Cerebellar cortex (tissue), 1 donor: ENCODE data around the gene KCNG4.
"Not testable (repeated sequence)": the region's sequence is repeated elsewhere in the genome, so short reads cannot be mapped to it uniquely, and the experiment has no call there.

Source experiments
- DNase-seq: peaks from one replicate; pipeline ENCODE4 v3.0.0-alpha.2; 2015; ENCODE audit warnings: low spot score

Gene KCNG4

DNA sequence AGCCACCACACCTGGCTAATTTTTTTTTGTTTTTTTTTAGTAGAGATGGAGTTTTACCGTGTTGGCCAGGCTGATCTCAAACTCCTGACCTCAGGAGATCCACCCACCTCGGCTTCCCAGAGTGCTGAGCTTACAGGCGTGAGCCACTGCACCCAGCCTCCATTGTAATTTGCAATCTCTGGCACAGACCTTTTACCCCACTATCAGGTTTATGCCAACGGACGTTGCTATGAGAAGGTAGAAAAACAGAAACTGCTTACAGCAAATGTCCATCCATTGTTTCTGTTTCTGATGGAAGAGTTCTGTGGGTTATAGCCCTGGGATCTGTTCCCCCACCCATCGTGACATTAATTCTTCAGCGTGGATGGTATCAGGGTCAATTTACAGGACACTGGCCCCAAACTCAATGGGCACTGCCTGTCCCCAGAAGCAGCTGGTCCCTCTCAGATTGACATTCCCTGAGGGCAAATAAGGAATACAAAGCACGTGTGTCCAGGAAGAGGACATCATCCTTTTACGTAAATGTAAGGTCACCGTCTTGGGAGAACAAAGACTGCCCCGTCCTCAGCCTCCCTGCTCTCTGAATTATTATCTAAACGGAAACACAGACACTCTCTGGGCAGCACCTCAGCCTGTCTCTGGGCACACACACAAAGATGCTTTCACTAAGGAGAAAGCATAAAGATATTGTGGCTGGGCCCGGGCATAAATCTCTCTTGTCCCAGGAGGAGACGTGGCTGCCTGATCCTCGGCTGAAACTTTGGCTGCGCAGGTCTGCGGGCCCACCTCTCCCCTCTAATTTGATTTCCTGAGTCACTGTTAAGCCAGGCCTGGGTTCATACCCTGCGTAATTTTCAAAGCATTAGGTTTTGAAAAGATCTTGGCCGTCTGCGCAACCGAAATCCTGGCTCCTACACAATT lies 5.2 kb downstream of the KCNG4 start:
- no peak for DNase-seq

DNA sequence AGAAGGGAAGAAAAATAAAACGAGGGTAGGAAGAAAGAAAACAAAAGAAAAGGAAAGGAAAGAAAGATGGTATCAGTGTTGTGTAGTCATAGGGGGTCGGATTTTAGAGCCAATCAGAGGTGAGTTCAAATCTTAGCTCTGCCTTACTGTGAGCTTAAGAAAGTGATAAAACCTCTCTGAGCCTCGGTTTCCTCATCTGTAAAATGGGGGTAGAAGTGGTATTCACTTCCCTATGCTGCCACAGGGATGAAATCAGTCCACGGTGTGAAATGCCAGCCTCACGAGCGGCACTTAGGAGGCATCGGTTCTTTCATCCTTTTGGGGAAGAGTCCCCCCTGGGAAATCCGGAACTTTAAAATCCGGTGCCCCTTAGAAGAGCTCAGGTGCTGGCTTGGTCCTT lies 6.1 kb downstream of the KCNG4 start:
- no peak for DNase-seq

DNA sequence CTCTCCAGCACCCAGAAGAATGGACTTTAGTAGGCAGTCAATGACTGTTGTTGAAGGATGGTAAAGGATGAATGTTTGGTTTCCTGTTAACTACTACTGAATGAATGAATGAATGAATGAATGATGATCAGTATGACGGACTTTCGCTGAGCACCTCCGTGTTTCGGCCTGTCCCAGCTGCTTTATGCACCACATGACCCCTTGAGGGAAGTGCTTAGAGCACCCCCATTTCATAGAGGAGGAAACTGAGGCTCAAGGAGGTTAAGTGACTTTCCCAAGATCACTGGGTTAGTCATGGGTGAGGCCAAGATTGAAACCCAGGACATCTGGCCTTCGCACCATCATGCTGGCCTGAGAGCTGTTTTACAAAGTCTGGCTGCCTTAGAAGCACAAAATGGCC lies 6.8 kb downstream of the KCNG4 start:
- no peak for DNase-seq

DNA sequence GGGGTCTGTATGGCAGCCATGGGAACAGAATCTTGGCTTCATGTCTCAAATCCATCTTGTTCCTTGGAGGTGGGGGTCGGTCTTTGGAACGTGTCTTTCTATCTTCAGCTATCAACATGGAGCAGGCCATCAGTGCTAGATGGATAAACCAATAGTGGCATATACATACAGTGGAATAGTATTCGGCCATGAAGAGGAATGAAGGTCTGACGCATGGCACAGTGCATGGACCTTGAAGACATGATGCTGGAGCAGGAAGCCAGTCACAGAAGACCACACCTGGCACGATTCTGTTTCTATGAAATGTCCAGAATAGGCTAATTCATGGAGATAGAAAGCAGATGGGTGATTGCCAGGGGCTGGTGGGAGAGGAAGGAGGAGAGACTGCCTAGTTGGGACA lies 7.8 kb downstream of the KCNG4 start:
- DNase-seq = no peak

DNA sequence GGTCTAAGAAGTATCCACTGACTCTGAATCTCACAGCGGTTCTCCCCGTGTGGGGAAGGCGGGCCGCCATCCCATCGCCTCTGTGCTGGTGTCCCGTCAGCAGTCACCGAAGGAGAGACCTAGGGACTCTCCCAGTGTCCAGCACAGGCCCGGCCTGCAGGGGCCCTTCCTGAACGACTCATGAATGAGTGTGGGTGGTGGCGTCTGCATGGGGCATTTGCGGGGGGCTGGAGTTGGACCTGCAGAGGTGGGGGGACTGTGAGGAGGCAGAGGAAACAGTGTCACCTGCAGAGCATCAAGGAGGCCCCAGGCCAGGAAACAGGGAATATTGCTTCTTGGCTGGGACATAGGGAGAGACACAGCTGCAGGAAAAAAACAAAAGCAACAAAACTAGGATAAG lies 10.3 kb downstream of the KCNG4 start:
- DNase-seq = no peak

DNA sequence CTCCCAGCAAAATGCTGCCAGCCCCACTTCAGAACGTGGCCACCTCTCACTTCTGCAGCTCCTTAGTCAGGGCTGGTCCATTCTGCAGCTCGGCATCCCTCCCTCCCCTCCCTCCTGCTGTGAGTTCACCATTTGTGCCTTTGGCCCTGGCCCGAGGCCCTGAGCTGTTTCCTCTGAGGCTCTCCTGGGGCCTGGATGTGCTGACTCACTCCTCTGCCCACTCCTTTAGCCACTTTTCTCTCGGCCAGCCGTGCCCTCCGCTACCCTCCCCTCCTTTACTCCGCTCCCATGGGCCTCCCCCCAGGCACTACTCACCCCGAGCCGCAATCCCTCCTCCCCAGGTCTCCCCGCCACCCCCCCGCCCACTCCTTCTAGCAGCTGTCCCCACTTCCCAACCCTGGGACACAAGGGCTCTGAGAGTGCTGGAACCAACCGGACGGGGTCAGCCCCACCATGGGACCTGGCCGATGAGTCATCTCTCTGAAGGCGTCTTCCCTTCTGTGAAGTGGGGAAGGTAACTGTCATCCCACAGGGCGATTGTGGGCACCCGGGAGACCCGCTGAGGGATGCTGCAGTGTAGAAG lies 11.5 kb downstream of the KCNG4 start:
- no peak for DNase-seq

- no peak for DNase-seq
Observed at GRCh38 chr16:84227548-84227947, 12.3 kb downstream of the KCNG4 start.

- no peak for DNase-seq
Observed at GRCh38 chr16:84226026-84226425, 13.8 kb downstream of the KCNG4 start.

DNA sequence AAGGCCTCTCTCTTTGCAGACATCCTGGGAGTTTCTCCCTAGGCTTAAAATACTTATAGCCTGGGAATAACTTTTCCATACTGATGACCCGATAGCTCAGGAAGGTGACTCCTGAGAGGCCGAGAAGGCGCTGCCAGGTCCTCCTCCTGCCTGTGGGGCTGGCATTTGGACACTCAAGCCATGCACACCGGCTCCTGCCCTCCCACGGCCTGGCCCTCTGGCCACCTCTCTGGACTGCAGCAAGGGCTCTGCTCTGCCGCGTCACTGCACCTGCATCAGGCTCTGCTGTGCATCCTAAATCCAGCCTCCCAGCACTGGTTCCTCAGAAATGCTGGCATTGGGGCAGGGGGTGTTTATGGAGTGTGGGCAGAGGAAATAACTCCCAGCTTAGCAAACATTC lies 14.2 kb downstream of the KCNG4 start:
- DNase-seq = no peak

- DNase-seq = no peak
Observed at GRCh38 chr16:84225126-84225525, 14.7 kb downstream of the KCNG4 start.

DNA sequence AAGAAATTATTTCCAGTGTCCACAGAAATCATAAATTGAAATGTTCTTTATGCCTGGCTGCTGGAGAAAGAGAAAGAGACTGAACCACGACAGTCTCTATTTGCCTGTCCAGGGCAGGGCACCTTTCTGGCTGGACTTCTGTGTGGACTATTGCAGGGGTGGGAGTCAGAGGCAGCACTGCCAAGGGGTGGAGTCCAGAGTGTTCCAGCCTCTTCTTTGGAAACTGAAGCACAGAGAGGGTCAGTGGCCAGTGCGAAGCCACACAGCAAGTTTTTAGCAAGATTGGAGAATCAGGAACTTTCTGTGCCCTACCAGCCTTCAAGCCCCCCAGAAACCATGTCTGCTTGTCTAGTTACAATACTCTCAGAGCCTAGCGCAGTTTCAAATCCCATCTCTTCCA lies 15.3 kb downstream of the KCNG4 start:
- no peak for DNase-seq

- no peak for DNase-seq
Observed at GRCh38 chr16:84223456-84223855, 16.4 kb downstream of the KCNG4 start.

GRCh38 chr16:84220851-84221250 lies 19.0 kb downstream of the KCNG4 start:
- DNase-seq = no peak

DNA sequence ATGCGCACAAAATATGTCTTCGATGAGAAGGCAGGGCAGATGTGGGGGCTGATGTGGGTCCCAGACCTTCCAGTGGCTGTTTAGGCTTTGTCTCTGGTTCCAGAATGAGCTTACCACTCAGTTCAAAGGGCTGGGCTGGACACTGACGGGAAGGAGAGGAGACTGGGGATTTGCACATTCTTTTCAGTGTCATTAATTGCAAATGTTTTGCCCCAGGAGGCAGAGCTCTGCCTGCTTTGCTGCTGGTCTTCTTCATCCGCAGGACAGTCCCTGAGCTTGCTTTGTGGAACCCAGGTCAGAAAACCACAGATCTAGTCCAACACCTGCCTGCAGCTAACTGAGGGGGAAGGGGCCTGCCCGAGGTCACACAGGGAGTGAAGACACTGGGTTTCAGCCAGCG lies 20.9 kb downstream of the KCNG4 start:
- no peak for DNase-seq

DNA sequence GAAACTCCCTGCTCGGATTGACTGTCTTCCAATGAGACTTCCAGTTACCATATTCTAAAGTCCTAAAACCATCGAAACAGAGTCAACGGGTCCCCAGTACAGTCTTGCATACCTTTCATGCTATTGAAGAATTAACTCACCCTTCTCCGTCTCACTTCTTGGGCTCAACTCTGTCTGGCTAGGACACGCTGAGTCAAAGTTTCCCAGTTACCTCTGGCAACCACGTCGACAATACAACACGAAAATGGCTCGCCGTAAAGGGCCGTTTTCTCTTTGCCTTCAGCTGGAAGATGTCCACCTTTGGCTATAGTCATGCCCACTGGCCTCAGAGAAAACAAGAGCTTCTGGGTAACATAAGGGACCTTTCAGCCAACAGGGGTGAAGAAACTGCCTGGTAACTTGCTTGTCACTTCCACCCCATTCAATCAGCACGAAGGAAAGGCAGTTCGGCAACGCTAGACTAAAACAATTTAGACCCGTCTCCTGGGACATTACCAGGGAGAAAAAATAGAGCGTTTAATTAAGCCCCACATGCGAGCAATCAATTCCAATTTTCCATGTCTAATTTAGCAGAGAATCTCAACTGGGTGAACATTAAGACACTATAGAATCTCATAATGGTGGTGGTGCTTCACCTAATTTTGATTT lies 21.5 kb downstream of the KCNG4 start:
- DNase-seq = no peak

GRCh38 chr16:84216144-84216543 lies 23.7 kb downstream of the KCNG4 start:
- not testable (repeated sequence) for DNase-seq

- no peak for DNase-seq
Observed at GRCh38 chr16:84215531-84215930, 24.3 kb downstream of the KCNG4 start.

GRCh38 chr16:84214451-84215066 lies 25.3 kb downstream of the KCNG4 start:
- no peak for DNase-seq

DNA sequence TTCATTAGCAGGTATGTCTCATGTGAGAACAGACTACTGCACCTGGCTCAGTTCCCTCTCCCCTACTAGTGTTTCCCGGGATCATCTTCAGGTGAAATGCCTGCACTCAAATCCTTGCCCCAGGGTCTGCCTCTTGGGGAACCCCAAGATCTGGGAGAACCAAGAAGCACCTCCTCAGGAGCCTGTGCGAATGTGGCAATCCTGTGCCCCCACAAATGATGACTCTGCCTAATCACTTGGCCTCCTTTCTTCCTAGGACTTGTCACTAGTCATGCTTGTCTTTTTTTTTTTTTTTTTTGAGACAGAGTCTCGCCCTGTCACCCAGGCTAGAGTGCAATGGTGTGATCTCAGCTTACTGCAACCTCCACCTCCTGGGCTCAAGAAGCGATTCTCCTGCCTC lies 27.2 kb downstream of the KCNG4 start:
- DNase-seq = no peak

GRCh38 chr16:84212154-84212553 lies 27.7 kb downstream of the KCNG4 start:
- DNase-seq = no peak

DNA sequence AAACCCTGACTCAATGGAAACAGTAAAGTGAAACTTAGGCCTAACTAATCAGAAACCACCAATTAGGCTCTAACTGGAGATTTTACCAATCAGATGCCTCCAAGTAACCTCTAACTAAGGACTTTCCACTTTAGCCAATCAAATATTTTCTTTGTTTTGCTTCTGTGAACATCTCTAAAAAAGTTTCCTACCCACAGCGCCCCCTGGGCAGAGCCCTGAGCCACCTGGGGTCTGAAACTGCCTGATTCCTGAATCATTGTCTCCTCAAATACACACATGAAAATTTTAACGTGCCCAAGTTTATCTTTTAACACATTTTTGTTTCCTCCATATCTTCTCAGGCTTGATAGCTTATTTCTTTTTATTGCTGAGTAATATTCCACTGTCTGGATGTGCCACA lies 29.8 kb downstream of the KCNG4 start:
- DNase-seq = no peak

DNA sequence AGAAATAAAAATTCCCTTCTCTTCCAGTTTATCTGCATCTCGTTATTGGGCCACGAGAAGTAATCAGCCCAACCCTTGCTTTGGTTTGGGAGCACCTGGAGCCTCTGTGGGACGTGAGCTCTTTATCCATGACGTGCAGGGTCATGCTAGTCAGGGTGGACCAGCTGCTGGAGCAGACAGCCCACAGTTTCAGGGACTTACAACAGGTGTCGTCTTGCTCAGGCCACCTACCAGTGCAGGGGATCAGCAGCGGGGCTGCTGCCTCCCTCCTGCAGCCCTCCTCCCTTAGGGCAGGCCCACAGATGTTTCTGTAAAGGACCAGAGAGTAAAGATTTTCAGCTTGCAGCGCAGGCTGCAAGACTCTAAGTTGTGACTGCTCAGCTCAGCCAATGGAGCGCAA lies 31.9 kb downstream of the KCNG4 start:
- DNase-seq = no peak

- DNase-seq = no peak
Observed at GRCh38 chr16:84207251-84207650, 32.6 kb downstream of the KCNG4 start.
